HG02798 (cell line): ENCODE results near the gene NSMCE1.

Experiments used
- ATAC-seq: cut with Tn5 transposase; IDR thresholded peaks from one replicate; pipeline ENCODE4 v1.9.1; 2021; ENCODE audit warnings: mild to moderate bottlenecking; ENCODE audit not compliant: unreplicated experiment, poor library complexity

The NSMCE1 gene

GRCh38 chr16:27245276-27246172 lies 23.0 kb downstream of the NSMCE1 start:
- no peak for ATAC-seq

GRCh38 chr16:27244363-27244755 lies 24.2 kb downstream of the NSMCE1 start:
- no peak for ATAC-seq

- no peak for ATAC-seq
These were observed 24.7 kb downstream of the NSMCE1 start for GRCh38 chr16:27243725-27244362.

GRCh38 chr16:27242868-27243590 lies 25.5 kb downstream of the NSMCE1 start:
- ATAC-seq = no peak

GRCh38 chr16:27242398-27242797 lies 26.2 kb downstream of the NSMCE1 start:
- no peak for ATAC-seq

GRCh38 chr16:27241658-27242057 lies 26.9 kb downstream of the NSMCE1 start:
- ATAC-seq = no peak

- ATAC-seq = no peak
These were observed 27.5 kb downstream of the NSMCE1 start for GRCh38 chr16:27240948-27241531.

- no peak for ATAC-seq
These were observed 28.5 kb downstream of the NSMCE1 start for GRCh38 chr16:27239906-27240655.

GRCh38 chr16:27239026-27239425 lies 29.5 kb downstream of the NSMCE1 start:
- ATAC-seq = no peak

- ATAC-seq = no peak
These were observed 30.0 kb downstream of the NSMCE1 start for GRCh38 chr16:27238591-27238990.

- peak; percentile 18 for ATAC-seq
These were observed 30.5 kb downstream of the NSMCE1 start for GRCh38 chr16:27238016-27238587.

- ATAC-seq = peak; percentile 73
These were observed 31.2 kb downstream of the NSMCE1 start for GRCh38 chr16:27237219-27238015.

- ATAC-seq = no peak
These were observed 31.8 kb downstream of the NSMCE1 start for GRCh38 chr16:27236635-27237218.

GRCh38 chr16:27235938-27236245 lies 32.7 kb downstream of the NSMCE1 start:
- ATAC-seq = no peak

- peak; percentile 24 for ATAC-seq
These were observed 33.3 kb downstream of the NSMCE1 start for GRCh38 chr16:27235055-27235937.

- no peak for ATAC-seq
These were observed 34.0 kb downstream of the NSMCE1 start for GRCh38 chr16:27234603-27235002.

GRCh38 chr16:27234171-27234570 lies 34.4 kb downstream of the NSMCE1 start:
- ATAC-seq = no peak

GRCh38 chr16:27233731-27234130 lies 34.8 kb downstream of the NSMCE1 start:
- no peak for ATAC-seq
